Stimulated activated CD8-positive, alpha-beta memory T cell treated with anti-CD3 and anti-CD28 coated beads, Interleukin-15, amount 100 ng/mL, for 48 hours (primary cell): ENCODE results near the gene ARFIP1.
"Not testable (repeated sequence)": the region's sequence is repeated elsewhere in the genome, so short reads cannot be mapped to it uniquely, and the experiment has no call there.

Experiments used
- DNase-seq, 2 donors: peaks; one replicate each; pipeline ENCODE4 v3.0.0-alpha.2; 2020; ENCODE audit warnings: low read depth in 2 of 2

The ARFIP1 gene

GRCh38 chr4:152896811-152897210, 117.1 kb downstream of the ARFIP1 start:
- DNase-seq = no peak

GRCh38 chr4:152898133-152898532, 118.4 kb downstream of the ARFIP1 start:
- not testable (repeated sequence) for DNase-seq

GRCh38 chr4:152898606-152899005, 118.9 kb downstream of the ARFIP1 start:
- DNase-seq = no peak

GRCh38 chr4:152900395-152900794, 120.6 kb downstream of the ARFIP1 start:
- no peak for DNase-seq

- DNase-seq = no peak
Measured at GRCh38 chr4:152901205-152901604, 121.5 kb downstream of the ARFIP1 start.

GRCh38 chr4:152903658-152904057, 123.9 kb downstream of the ARFIP1 start:
- no peak for DNase-seq

- DNase-seq = no peak
Measured at GRCh38 chr4:152909901-152910300, 130.1 kb downstream of the ARFIP1 start.

GRCh38 chr4:152910521-152910920, 130.8 kb downstream of the ARFIP1 start:
- DNase-seq = no peak

- DNase-seq = no peak
Measured at GRCh38 chr4:152917543-152918395, 138.0 kb downstream of the ARFIP1 start.

GRCh38 chr4:152919826-152920225, 140.1 kb downstream of the ARFIP1 start:
- DNase-seq = no peak

GRCh38 chr4:152920768-152921167, 141.0 kb downstream of the ARFIP1 start:
- DNase-seq = no peak

GRCh38 chr4:152921284-152921683, 141.5 kb downstream of the ARFIP1 start:
- no peak for DNase-seq

GRCh38 chr4:152925851-152926250, 146.1 kb downstream of the ARFIP1 start:
- no peak for DNase-seq

- no peak for DNase-seq
Measured at GRCh38 chr4:152926959-152927358, 147.2 kb downstream of the ARFIP1 start.

- DNase-seq = no peak
Measured at GRCh38 chr4:152927737-152928136, 148.0 kb downstream of the ARFIP1 start.

GRCh38 chr4:152928286-152928685, 148.5 kb downstream of the ARFIP1 start:
- DNase-seq = no peak

GRCh38 chr4:152929888-152930287, 150.1 kb downstream of the ARFIP1 start:
- no peak for DNase-seq

GRCh38 chr4:152935143-152935542, 155.4 kb downstream of the ARFIP1 start:
- DNase-seq = no peak

GRCh38 chr4:152935631-152936445, 156.1 kb downstream of the ARFIP1 start, which contains the start of gene FHDC1:
Gene FHDC1, plus strand, starts transcription at chr4:152936323. Its CDS starts 6,735 bp downstream, at chr4:152943058.
- no peak for DNase-seq

GRCh38 chr4:152936446-152937335, 156.9 kb downstream of the ARFIP1 start:
- DNase-seq = no peak

GRCh38 chr4:152937336-152938236, 157.8 kb downstream of the ARFIP1 start:
- DNase-seq = no peak
